HepG2 (cell line): ENCODE data around the gene JAZF1. TPM values are rescaled to one million over a fixed set of nuclear protein-coding genes. Genes with fewer than 3 reads are reported as not detected.

ENCODE experiments used
- ATAC-seq: fragments of 200-7000 bp; cut with Tn5 transposase; 3 replicates; pipeline ENCODE4 v1.9.1; 2020; ENCODE audit warnings: mild to moderate bottlenecking, moderate library complexity
- BruUV-seq: library from RNA; stranded (reverse); fragments of 400-500 nt; replicated peaks from 2 replicates; lab custom pipeline; 2021; lab: Mats Ljungman, UMichigan
- CTCF ChIA-PET: fragments of 300-600 bp; formaldehyde crosslinking; extraction: SDS; loops from one replicate; lab custom pipeline; 2021; ENCODE audit warnings: low total read pairs, inconsistent platforms, low intra/inter-chr PET ratio; lab: Yijun Ruan, JAX
- POLR2A ChIA-PET: fragments of 350-600 bp; sonication (Branson Sonifier 250); formaldehyde crosslinking; loops from one replicate; lab custom pipeline; 2020; ENCODE audit warnings: antibody characterized with exemption, inconsistent platforms; lab: Yijun Ruan, JAX
- DNase-seq: peaks from one replicate; pipeline ENCODE4 v3.0.0-alpha.2; 2015; ENCODE audit warnings: low spot score
- FAIRE-seq: peaks from 3 replicates; lab custom pipeline; 2011; peaks lifted over from hg19 to GRCh38; lab: Jason Lieb, UNC
- H2AFZ ChIP-seq: one replicate; pipeline ENCODE4 v1.6.1; 2011; ENCODE audit warnings: low read length, inconsistent platforms
- H3K27ac ChIP-seq: fragments of 300-600 bp; 3 replicates; pipeline ENCODE4 v1.8.0; 2011; ENCODE audit warnings: mixed run types, mild to moderate bottlenecking, mixed read lengths, low read length, inconsistent platforms; ENCODE audit not compliant: insufficient read depth; ENCODE audit errors: extremely low read length
- H3K27me3 ChIP-seq, 2 experiments: fragments of 200-600 bp in 1 of 2; 2 replicates in 1 of 2; 3 replicates in 1 of 2; pipeline versions ENCODE4 v1.6.0 to v1.8.0; 2011; ENCODE audit warnings: low read length in 2 of 2, mild to moderate bottlenecking in 2 of 2, moderate library complexity in 2 of 2, inconsistent platforms in 1 of 2; ENCODE audit not compliant: insufficient read depth in 2 of 2, control insufficient read depth in 1 of 2
- H3K36me3 ChIP-seq, 2 experiments: fragments of 200-600 bp in 1 of 2; replicated peaks in 1 of 2; 2 replicates in 1 of 2; 3 replicates in 1 of 2; pipeline versions ENCODE4 v1.5.1 to v1.8.0; 2011; ENCODE audit warnings: low read length in 2 of 2, inconsistent platforms in 1 of 2; ENCODE audit not compliant: insufficient read depth in 2 of 2, control insufficient read depth in 1 of 2
- H3K4me1 ChIP-seq: 2 replicates; pipeline ENCODE4 v1.5.1; 2012; ENCODE audit warnings: low read length, inconsistent platforms; ENCODE audit not compliant: insufficient read depth
- H3K4me2 ChIP-seq: 2 replicates; pipeline ENCODE4 v1.6.0; 2011; ENCODE audit warnings: low read depth, low read length, inconsistent platforms
- H3K4me3 ChIP-seq, 3 experiments: fragments of 200-600 bp in 1 of 3; sonication (generic), shearing (Covaris generic) in 1 of 3; replicated peaks in 1 of 3; 2 replicates each; pipeline ENCODE4 v1.5.1; 2011 to 2016; ENCODE audit warnings: low read length in 3 of 3, inconsistent platforms in 2 of 3, low read depth in 2 of 3, mild to moderate bottlenecking in 2 of 3, control low read depth in 1 of 3, mixed read lengths in 1 of 3; ENCODE audit not compliant: insufficient read depth in 1 of 3
- H3K79me2 ChIP-seq: one replicate; pipeline ENCODE4 v1.6.1; 2011; ENCODE audit warnings: low read length, inconsistent platforms; ENCODE audit not compliant: insufficient read depth
- H3K9ac ChIP-seq: 2 replicates; pipeline ENCODE4 v1.6.0; 2011; ENCODE audit warnings: mild to moderate bottlenecking, low read depth, low read length, inconsistent platforms; ENCODE audit not compliant: insufficient read depth
- H3K9me3 ChIP-seq: 2 replicates; pipeline ENCODE4 v1.5.1; 2012; ENCODE audit warnings: mild to moderate bottlenecking, low read length
- H4K20me1 ChIP-seq: 2 replicates; pipeline ENCODE4 v1.6.0; 2011; ENCODE audit warnings: inconsistent platforms, mild to moderate bottlenecking, low read length, moderate library complexity; ENCODE audit not compliant: insufficient read depth
- NFATC3 ChIP-seq: sonication (generic); formaldehyde crosslinking; IDR thresholded peaks from 2 replicates; pipeline ENCODE4 v1.5.1; 2020; ENCODE audit warnings: mild to moderate bottlenecking, missing genetic modification reagents
- SETDB1 ChIP-seq: sonication (generic); formaldehyde crosslinking; IDR thresholded peaks from 2 replicates; pipeline ENCODE4 v1.5.1; 2020; ENCODE audit warnings: missing genetic modification reagents, mild to moderate bottlenecking, borderline replicate concordance
- SSRP1 ChIP-seq: IDR thresholded peaks from 2 replicates; pipeline ENCODE4 v1.6.1; 2016; ENCODE audit warnings: control low read depth
- ZNF326 ChIP-seq: sonication (generic); formaldehyde crosslinking; IDR thresholded peaks from 2 replicates; pipeline ENCODE4 v1.4.0; 2020; ENCODE audit warnings: missing genetic modification reagents, borderline replicate concordance
- ZNF331 ChIP-seq: sonication (generic); formaldehyde crosslinking; IDR thresholded peaks from 2 replicates; pipeline ENCODE4 v1.4.0; 2020; ENCODE audit warnings: missing genetic modification reagents
- in situ Hi-C: cut with HindIII; loops from 2 replicates; pipeline ENCODE4 v1.10.0; 2017; ENCODE audit warnings: low pct_unique_long_range_greater_than_20kb; ENCODE audit not compliant: extremely low pct_ligation_motif_present
- intact Hi-C: fragments of 100-400 bp; cut with micrococcal nuclease; formaldehyde crosslinking; loops from one replicate; pipeline ENCODE4 v1.10.0; 2022; ENCODE audit not compliant: unreplicated experiment
- polyA plus RNA-seq, 8 experiments: library from polyadenylated mRNA; depleted of rRNA in 3 of 8; stranded (reverse) in 7 of 8; unstranded in 1 of 8; fragments of >200 nt; fragmentation: Illumina TruSeq in 4 of 8; extraction: Trizol in 4 of 8; gene quantifications; 2 replicates each; pipeline versions ENCODE4 v1.2.1 to v1.2.3, GENCODE V29; 2011 to 2016; ENCODE audit warnings: low read depth in 4 of 8, missing spikeins in 1 of 8, mixed read lengths in 1 of 8; ENCODE audit not compliant: insufficient read depth in 1 of 8
- total RNA-seq, 5 experiments: library from RNA; depleted of rRNA; stranded (reverse); fragments of >200 nt; fragmentation: Illumina TruSeq; extraction: Trizol; gene quantifications; 2 replicates each; pipeline ENCODE4 v1.2.3, GENCODE V29; 2016; ENCODE audit warnings: low read depth in 1 of 5
- TF ChIP-seq, protein P1 (sequence below): sonication (generic); formaldehyde crosslinking; IDR thresholded peaks from 2 replicates; pipeline ENCODE4 v1.5.1; 2020; ENCODE audit warnings: mild to moderate bottlenecking, missing genetic modification reagents, borderline replicate concordance
- TF ChIP-seq, protein P2 (sequence below): sonication (generic); formaldehyde crosslinking; IDR thresholded peaks from 2 replicates; pipeline ENCODE4 v1.4.0; 2020; ENCODE audit warnings: missing genetic modification reagents

Gene JAZF1
- total and polyA plus RNA-seq, 2 of the 13 experiments (the other 11 are each of a cell fraction or from before 2014, with no cell fraction given): not detected

DNA sequence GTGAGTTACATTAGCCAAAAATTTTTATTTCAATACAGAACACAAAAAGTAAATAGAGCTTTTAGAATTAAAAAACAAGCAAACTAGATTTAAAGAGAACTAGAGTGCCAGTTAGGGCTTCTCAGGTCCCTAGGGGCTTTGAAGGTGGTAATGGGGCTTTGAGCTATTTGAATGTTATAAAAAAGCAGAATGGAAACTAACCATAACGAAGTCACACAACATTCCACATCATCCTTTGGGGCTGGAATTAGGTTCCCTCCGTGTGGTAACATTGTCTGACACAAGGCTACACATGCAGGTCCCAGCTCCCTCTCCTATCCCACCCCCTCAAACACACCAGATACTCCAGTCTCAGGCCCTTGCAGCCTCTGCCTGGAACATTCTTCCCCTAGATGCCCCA is 15.3 kb downstream of the JAZF1 start (continued):
- TF ChIP-seq, protein P1, sequence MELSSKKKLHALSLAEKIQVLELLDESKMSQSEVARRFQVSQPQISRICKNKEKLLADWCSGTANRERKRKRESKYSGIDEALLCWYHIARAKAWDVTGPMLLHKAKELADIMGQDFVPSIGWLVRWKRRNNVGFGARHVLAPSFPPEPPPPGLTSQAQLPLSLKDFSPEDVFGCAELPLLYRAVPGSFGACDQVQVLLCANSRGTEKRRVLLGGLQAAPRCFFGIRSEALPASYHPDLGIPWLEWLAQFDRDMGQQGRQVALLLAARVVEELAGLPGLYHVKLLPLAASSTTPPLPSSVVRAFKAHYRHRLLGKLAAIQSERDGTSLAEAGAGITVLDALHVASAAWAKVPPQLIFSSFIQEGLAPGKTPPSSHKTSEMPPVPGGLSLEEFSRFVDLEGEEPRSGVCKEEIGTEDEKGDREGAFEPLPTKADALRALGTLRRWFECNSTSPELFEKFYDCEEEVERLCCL: no peak
- TF ChIP-seq, all 625 proteins: peak for 0

DNA sequence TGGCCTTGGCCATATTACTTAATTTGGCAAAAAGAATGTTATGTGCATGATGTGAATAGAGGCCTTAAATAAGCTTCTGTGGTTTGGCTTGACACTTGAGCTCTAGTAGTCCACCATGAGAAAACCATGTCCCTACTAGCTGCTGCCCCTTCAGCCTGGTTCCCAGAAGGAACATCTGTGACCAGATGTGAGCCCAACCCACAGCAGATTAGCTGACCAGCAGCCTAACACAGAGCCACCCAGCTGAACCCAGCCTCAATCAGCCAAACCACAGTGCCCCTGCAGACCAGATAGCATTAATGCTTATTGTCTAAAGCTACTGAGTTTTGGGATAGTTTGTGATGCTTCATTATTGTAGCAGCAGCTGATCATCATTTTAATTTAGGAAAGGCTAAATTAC is 16.6 kb downstream of the JAZF1 start:
- Histone ChIP-seq H3K9me3 (no peaks in the 10 kb centered on the region), H3K36me3 (no peaks in the 10 kb centered on the region), H3K27ac (no peak overlapping the region), H3K27me3 (peaks cover 0 to 9% of the 10 kb centered on the region in 2 experiments; a peak in 3 of 5 replicates), H3K9ac (no peak overlapping the region), H3K4me3 (no peak overlapping the region), H3K79me2 (no peaks in the 10 kb centered on the region), H3K4me1 (no peaks in the 10 kb centered on the region), H3K4me2 (no peak overlapping the region), H2AFZ (no peak overlapping the region), H4K20me1 (0 out of 2 replicates have a peak, but pooled peaks cover 3% of the 10 kb centered on the region)
- BruUV-seq: no TSS peak
- in situ Hi-C loops: no loop called here
- FAIRE-seq: no peak
- no peak for DNase-seq
- intact Hi-C loops: no loop called here
- CTCF ChIA-PET: no interaction called here
- POLR2A ChIA-PET: no interaction called here
- ATAC-seq: no peak
- no peak for TF ChIP-seq SETDB1 (CRISPR knock-in tag)
- TF ChIP-seq, protein P2, sequence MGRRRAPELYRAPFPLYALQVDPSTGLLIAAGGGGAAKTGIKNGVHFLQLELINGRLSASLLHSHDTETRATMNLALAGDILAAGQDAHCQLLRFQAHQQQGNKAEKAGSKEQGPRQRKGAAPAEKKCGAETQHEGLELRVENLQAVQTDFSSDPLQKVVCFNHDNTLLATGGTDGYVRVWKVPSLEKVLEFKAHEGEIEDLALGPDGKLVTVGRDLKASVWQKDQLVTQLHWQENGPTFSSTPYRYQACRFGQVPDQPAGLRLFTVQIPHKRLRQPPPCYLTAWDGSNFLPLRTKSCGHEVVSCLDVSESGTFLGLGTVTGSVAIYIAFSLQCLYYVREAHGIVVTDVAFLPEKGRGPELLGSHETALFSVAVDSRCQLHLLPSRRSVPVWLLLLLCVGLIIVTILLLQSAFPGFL (CRISPR knock-in tag): no peak
- TF ChIP-seq ZNF326: no peak
- TF ChIP-seq ZNF331 (CRISPR knock-in tag): peak; percentile 50; the same call in 1 of the 2 replicates
- TF ChIP-seq NFATC3 (CRISPR knock-in tag): no peak
- TF ChIP-seq SSRP1: no peak
